IPS-NIHi11 (cell line): ENCODE results near the gene RTN3.
"Not testable (repeated sequence)": the region's sequence is repeated elsewhere in the genome, so short reads cannot be mapped to it uniquely, and the experiment has no call there.

Source experiments
- DNase-seq: peaks from one replicate; pipeline ENCODE4 v3.0.0; 2012; ENCODE audit warnings: mixed read lengths, low spot score

RTN3 gene

DNA sequence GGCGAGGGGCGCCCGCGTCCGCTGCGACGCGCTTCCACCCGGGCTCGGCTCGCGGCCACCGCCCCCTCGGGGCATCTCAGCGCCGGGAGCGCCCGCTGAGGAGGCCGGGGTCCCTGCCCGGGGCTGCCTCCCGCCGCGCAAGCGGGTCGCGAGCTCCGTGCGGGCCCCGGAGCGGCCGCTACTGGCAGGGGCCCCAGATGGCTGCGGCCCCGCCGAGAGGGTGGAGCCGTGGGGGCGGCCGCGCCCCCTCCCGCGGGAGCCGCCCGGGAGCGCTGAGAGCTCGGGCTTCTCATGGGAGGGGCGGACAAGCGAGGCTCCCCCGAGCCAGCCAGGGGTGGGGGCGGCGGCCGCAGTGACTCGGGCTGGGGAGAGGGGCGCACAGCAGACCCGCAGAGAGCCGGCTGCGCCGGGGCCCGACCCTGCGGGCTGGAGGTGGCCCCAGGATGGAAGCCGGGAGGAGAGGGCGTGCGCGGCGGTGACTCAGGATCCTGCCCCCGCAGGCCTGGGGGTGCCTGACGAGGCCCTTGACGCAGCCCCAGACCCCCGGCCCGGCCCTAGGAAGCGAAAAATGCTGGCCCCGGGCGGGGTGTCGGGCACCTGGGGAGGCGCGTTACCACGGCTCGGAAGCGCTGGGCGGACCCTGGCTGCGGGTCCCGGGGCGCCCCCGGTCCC, 87.9 kb downstream of the RTN3 start:
- peak; percentile 47 for DNase-seq

DNA sequence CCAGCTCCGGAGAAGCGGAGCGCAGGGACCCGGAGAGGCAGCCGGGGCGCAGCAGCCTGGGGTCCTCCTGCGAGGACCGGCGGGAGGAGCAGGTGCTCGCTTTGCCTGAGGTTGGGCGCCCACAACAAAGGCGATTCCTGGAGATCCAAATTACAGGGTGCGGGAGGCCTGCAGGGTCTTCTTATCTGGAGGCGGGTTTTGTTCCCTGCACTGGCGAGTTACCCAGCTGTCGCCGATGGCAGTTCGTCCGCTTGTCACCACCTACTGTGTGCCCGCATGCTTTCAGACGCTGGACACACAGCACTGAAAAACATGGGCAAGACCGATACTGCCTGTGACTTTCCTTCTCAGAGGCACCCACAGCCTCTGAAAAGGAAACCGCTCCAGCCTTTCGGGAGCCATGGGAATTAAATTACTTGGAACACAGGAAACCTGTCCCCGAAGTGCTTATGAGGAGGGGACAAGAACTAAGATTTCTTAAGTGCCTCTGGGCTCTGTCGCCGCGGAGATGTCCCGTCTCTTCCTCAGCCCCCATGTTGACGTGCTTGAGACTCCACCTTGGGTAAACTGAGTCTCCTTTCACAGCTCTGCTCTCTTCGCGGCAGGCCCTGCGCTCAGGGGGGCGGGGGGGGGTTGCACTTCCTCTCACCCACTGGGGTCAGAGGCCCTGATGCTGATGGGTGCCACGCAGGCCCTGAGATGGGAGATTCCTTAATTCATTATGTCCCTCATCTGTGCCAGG, 88.6 kb downstream of the RTN3 start:
- DNase-seq, result peak; percentile 10

DNA sequence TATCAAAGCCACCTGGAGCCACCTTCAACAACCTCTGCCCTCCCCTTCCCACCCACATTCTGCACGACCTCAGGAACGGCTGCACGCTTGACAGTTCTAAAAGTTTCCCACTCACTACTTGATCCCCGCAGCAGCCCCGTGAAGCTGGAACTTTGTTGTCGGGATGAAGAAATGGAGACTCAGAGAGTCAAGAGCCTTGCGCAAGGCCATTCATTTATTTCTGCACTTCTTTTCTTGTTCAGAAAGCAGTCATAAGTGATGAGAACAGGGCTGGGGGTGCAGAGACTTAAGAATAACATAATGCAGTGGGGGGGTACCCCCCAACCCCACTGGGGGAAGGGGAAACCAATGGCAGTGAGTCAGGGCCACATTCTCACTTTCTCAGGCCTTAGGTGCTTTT, 89.5 kb downstream of the RTN3 start:
- DNase-seq, result no peak

DNA sequence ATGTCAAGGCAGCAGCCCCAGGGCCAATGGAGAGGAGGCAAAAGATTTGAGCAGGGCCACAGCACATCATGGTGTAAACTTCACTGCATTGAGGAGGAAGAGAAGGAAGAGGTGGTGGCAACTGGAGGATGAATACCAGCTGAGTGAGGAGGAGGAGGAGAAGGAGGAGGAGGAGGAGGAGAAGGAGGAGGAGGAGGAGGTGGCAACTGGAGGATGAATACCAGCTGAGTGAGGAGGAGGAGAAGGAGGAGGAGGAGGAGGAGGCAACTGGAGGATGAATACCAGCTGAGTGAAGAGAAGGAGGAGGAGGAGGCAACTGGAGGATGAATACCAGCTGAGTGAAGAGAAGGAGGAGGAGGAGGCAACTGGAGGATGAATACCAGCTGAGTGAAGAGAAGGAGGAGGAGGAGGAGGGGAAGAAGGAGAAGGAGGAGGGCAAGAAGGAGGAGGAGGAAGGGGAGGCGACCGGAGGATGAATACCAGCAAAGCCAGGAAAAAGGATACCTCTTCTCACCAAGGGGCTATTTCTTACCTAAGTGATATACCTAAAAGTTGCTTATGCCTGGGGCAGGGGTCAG, 90.5 kb downstream of the RTN3 start:
- not testable (repeated sequence) for DNase-seq

DNA sequence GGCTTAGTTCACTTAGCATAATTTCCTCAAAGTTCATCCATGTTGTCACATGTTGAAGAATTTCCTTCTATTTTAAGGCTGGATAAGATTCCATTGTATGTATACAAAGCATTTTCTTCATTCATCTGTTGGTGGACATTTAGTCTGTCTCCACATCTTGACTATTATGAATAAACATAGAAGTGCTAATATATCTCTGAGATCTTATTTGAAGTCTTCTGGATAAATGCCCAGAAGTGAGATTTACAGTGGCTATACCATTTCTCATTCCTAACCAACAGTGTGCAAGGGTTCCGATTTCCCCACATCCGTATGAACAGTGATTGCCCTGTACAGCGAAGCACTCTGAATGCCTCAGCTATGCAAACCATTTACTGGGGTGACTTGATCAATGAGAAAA, 93.9 kb downstream of the RTN3 start:
- DNase-seq, result no peak

DNA sequence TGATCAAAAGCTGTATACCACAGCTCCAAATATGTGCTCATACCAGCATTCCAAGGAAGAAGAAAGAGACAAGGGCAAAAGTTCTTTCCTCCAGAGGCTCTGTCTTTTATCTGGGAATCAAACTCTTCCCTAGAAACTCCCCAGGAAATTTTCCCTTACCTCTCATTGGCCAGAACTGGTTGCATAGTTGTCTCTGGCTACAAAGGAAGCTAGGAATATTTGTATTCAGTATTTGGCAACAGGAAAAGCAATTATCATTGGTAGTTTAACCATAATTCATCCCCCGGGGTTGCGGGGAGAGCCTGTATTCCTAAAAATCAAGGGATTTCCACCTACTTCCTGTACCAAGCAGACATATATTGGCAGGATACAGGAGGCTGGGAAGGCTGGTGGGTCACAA, 97.7 kb downstream of the RTN3 start:
- DNase-seq, result no peak

DNA sequence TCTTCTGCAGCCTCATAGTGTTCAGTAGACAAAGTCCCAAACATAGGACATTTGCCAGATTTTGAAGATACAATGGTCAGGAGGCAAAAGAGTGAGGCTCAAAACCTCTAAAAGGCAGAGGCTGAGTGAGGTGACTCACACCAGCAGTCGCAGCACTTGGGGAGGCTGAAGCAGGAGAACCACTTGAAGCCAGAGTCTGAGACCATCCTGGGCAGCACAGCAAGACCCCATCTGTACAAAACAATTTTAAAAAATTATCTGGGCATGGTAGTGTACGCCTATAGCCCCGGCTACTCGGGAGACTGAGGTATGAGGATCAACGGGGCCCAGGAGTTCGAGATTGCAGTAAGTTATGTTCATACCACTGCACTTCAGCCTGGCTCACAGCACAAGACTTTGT, 101.4 kb downstream of the RTN3 start:
- DNase-seq, result no peak

DNA sequence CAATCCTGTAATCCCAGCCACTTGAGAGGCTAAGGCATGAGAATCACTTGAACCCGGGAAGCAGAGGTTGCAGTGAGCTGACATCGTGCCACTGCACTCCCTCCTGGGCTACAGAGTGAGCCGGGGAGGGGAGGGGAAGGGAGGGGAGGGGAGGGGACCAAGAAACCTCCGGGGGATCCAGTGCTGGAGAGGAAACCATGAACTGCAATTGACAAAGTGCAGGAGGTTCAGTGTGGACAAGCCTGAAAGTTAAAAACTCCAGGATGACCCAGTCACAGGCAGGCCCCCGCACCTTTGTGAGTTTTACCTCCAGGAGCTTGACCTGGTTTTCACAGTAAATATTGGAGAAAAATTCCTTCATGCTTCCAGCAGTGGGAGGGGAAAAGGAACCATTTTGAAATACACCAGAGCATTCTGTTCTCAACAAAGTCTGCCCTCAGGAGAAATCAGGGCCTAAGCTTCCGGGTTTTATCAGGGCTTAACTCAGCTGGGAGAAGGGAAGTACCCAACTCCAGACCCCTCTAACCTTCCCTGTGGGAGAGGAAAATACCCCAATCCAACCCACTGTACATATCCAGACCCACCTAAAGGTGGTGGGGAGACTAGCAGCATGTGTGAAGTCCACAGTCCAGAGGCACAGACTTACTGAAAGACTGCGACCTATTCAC, 102.8 kb downstream of the RTN3 start:
- peak; percentile 47 for DNase-seq

DNA sequence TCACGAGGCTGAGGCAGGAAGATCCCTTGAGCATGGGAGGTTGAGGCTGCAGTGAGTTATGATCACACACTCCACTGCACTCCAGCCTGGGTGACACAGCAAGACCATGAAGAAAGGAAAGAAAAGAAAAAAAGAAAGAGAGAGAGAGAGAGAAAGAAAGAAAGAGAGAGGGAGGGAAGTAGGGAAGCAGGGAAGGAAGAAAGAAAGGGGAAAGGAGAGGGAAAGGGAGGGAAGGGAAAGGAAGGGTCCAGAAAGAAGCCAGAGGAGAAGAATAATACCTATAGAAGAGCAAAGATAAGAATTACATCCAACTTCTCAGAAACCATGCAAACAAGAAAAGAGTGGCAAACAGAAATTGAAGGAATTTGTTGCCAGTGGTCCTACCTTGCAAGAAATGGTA, 104.5 kb downstream of the RTN3 start:
- no peak for DNase-seq

DNA sequence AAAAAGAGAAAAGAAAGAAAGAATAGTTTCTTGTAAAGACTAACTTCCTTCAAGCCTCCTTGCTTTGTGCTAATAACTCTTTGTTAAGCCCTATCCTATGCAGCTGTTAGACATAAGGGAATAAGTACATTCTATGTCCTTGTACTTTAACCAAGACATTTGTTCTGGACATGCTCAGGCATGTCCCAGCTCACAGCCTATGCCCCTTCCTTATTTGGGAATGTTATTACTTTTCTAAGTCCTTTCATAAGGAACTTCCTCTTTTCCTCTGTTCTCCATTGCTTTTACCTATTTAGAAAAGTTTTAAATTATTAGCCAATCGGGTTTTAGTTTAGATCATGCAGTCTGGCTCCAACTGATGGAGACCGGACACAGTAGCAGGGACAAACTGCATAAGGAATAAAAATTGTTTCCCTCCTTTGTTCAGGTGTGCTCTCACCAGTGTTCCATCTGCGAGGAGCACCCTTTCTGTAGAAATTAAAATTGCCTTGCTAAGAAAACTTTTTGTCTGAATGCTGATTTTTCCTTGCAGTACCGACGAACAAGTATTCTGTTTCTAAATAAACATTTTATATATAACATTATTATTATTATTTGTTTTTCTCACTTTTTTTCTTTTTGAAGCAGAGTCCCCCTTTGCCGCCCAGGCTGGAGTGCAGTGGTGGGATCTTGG, 110.3 kb downstream of the RTN3 start:
- no peak for DNase-seq

DNA sequence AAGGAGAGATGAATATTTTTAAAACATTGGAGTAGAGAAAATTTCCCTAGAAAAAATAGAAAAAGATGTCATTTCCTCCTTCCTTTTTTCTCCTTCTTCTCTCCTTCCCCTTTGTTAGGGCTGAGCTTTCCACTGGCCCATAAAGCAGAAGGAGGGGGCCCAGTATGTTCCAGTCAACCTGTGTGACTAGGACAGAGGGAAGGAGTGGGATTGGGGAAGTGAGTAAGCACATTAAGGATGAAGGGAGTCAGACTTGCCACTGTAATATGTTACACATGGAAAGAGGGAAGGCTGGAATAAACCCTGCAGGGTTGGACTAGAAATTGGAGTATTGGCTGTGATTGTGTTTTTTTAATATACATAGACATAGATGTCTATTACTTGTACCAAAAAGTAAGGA, 111.9 kb downstream of the RTN3 start:
- no peak for DNase-seq

DNA sequence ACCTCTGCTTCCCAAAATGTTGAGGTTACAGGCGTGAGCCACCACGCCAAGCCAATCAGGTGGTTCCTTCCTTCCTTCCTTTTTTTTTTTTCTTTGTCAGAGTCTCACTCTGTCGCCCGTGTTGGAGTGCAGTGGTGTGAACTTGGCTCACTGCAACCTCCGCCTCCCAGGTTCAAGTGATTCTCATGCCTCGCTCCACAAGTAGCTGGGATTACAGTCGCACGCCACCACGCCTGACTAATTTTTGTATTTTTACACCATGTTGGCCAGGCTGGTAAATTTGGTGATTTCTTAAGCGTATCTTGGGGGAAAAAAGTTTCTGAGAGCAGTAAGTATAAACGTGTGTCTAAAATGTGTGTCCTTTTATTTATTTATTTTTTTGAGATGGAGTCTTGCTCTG, 113.8 kb downstream of the RTN3 start:
- no peak for DNase-seq

DNA sequence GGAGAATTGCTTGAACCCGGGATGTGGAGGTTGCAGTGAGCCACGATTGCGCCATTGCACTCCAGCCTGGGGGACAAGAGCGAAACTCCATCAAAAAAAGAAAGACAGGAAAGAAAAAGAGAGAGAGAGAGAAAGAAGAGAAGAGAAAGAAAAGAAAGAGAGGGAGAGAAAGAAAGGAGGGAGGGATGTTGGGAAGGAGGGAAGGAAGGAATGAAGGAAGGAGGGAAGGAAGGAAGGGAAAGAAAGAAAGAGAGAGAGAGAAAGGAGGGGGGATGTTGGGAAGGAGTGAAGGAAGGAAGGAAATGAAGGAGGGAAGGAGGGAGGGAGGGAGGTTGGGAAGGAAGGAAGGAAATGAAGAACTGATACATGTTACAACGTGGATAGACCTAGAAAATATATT, 119.6 kb downstream of the RTN3 start:
- no peak for DNase-seq

DNA sequence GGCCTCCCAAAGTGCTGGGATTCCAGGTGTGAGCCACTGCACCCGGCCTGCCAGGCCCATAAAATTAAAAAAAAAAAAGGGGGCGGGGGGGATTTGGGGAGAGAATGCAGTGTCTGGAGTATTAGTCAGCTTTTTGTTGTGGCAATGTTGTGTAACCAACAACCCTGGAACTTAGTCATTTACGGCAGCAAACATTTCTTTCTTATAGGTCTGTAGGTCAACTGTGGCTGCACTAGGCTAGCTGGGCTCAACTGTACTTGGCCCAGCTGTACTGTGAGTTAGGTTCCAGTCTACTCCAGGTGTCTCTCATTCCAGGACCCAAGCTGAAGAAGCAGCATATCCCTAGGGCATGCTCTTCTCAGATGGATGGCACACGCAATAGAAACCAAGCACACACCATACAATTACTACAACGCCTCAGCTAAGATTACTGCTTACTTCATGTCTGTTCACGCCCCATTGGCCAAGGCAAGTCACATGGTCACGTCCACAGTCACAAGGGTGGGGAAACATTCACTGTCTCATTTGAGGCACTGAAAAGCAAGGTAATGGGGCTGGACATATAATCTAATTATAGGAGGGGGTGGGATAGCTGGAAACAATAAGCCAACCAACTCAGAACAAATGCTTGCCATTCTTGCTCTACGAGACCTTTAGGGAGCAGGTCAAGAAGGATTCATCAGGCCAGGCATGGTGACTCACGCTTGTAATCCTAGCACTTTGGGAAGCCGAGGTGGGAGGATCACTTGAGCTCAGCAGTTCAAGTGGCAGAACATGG, 121.5 kb downstream of the RTN3 start:
- DNase-seq, result peak; percentile 45

DNA sequence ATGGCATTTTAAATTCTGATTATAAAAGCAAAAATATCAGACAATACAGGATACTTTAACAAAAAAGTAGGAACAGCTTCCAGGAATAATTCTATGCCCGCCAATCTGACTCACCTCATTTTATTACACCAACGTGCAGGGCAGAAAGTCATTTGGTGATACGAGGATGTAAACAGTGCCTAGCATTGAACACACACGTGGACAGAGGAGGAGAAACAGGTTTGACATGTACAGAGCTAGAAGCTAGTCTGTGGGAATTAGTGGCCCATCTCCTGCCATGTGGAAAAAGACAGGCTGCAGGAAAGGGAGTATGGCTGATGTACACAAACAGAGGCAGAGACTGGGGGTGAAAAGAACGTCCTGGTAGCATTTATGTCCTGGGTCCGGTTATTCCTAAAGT, 123.0 kb downstream of the RTN3 start:
- DNase-seq, result no peak

DNA sequence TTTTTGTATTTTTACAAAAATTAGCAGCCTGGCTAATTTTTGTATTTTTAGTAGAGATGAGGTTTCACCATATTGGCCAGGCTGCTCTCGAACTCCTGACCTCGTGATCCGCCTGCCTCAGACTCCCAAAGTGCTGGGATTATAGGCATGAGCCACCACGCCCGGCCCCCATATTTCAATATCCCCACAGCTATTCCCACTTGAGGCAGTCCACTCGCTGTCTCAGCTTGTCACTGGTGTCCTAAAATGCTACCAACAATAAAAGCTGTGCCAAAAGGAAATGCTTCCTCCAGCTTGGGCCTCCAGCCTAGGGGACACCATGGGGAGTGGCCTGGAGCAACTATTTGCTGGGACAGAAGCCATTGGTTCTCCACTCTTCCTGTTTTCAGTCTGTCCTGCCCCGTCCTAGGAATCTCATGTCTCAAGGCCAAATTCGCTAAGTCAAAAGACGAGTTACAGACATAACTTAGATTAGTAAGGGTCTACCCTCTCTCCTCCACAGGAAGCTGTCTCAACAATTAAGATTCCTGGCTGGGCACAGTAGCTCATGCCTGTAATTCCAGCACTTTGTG, 124.6 kb downstream of the RTN3 start:
- no peak for DNase-seq
